K562 (cell line): ENCODE measurements around the gene ARHGEF16. TPM values are rescaled to one million over a fixed set of nuclear protein-coding genes. Genes with fewer than 3 reads are reported as not detected.

Experiments
- ATAC-seq: fragments of 200-7000 bp; cut with Tn5 transposase; 3 replicates; pipeline ENCODE4 v1.9.1; 2020; ENCODE audit warnings: moderate library complexity
- BruUV-seq: library from RNA; stranded (reverse); fragments of 400-500 nt; replicated peaks from 2 replicates; lab custom pipeline; 2021; lab: Mats Ljungman, UMichigan
- CTCF ChIA-PET: fragments of 300-600 bp; formaldehyde crosslinking; extraction: SDS; loops from one replicate; lab custom pipeline; 2021; ENCODE audit warnings: low intra/inter-chr PET ratio; lab: Yijun Ruan, JAX
- POLR2A ChIA-PET: fragments of 300-600, 350-650 bp; sonication (Branson Sonifier 250); formaldehyde crosslinking; extraction: SDS; loops from one replicate; lab custom pipeline; 2021; ENCODE audit warnings: antibody characterized with exemption, inconsistent platforms; lab: Yijun Ruan, JAX
- DNase-seq, 4 experiments: peaks; one replicate each; pipeline versions ENCODE4 v3.0.0 to v3.0.0-alpha.2; 2011 to 2018; ENCODE audit warnings: low spot score in 3 of 4, mixed read lengths in 3 of 4; ENCODE audit errors: extremely low read depth in 1 of 4
- FAIRE-seq: peaks from 2 replicates; lab custom pipeline; 2011; peaks lifted over from hg19 to GRCh38; lab: Jason Lieb, UNC
- H2AFZ ChIP-seq: 2 replicates; pipeline ENCODE4 v1.6.0; 2011; ENCODE audit warnings: low read depth, low read length, control low read depth, inconsistent platforms
- H3K27ac ChIP-seq: fragments of 200-600 bp; 3 replicates; pipeline ENCODE4 v1.8.0; 2011; ENCODE audit warnings: low read depth, mild to moderate bottlenecking, control low read depth, inconsistent platforms, low read length, moderate library complexity, mixed read lengths; ENCODE audit errors: extremely low read depth
- H3K27me3 ChIP-seq, 2 experiments: fragments of 300-600 bp in 1 of 2; 2 replicates in 1 of 2; 3 replicates in 1 of 2; pipeline versions ENCODE4 v1.6.0 to v1.8.0; 2011; ENCODE audit warnings: inconsistent platforms in 2 of 2, low read length in 2 of 2, mild to moderate bottlenecking in 1 of 2, mixed read lengths in 1 of 2, moderate library complexity in 1 of 2; ENCODE audit not compliant: control insufficient read depth in 2 of 2, insufficient read depth in 2 of 2
- H3K36me3 ChIP-seq: fragments of 300-600 bp; 3 replicates; pipeline ENCODE4 v1.8.0; 2011; ENCODE audit warnings: mild to moderate bottlenecking, low read length, inconsistent platforms; ENCODE audit not compliant: control insufficient read depth, insufficient read depth
- H3K4me1 ChIP-seq, 2 experiments: fragments of 200-600 bp in 1 of 2; replicated peaks in 1 of 2; 2 replicates in 1 of 2; 3 replicates in 1 of 2; pipeline versions ENCODE4 v1.5.1 to v1.8.0; 2011; ENCODE audit warnings: inconsistent platforms in 2 of 2, low read length in 2 of 2, mild to moderate bottlenecking in 1 of 2, mixed read lengths in 1 of 2, moderate library complexity in 1 of 2; ENCODE audit not compliant: control insufficient read depth in 2 of 2, insufficient read depth in 2 of 2
- H3K4me2 ChIP-seq: 2 replicates; pipeline ENCODE4 v1.6.1; 2011; ENCODE audit warnings: low read length, control low read depth, inconsistent platforms, mixed read lengths; ENCODE audit not compliant: insufficient read depth
- H3K4me3 ChIP-seq: fragments of 200-600 bp; sonication (generic), shearing (Covaris generic); 2 replicates; pipeline ENCODE4 v1.5.1; 2016; ENCODE audit warnings: control low read depth, inconsistent platforms
- H3K79me2 ChIP-seq: fragments of 200-600 bp; 3 replicates; pipeline ENCODE4 v1.8.0; 2011; ENCODE audit warnings: low read length, inconsistent platforms; ENCODE audit not compliant: control insufficient read depth, insufficient read depth
- H3K9ac ChIP-seq, 2 experiments: 2 replicates each; pipeline versions ENCODE4 v1.6.0 to v1.6.1; 2011; ENCODE audit warnings: low read depth in 2 of 2, low read length in 2 of 2, control low read depth in 1 of 2, inconsistent platforms in 1 of 2, mild to moderate bottlenecking in 1 of 2, mixed read lengths in 1 of 2; ENCODE audit not compliant: insufficient read depth in 1 of 2
- H3K9me1 ChIP-seq: one replicate; pipeline ENCODE4 v1.6.0; 2011; ENCODE audit warnings: inconsistent platforms, mild to moderate bottlenecking, low read length, moderate library complexity; ENCODE audit not compliant: control insufficient read depth, insufficient read depth
- H3K9me3 ChIP-seq: replicated peaks from 2 replicates; pipeline ENCODE4 v1.5.1; 2011; ENCODE audit warnings: low read depth, low read length, inconsistent platforms; ENCODE audit not compliant: control insufficient read depth, insufficient read depth
- H4K20me1 ChIP-seq: replicated peaks from 2 replicates; pipeline ENCODE4 v1.6.1; 2011; ENCODE audit warnings: low read length, inconsistent platforms, mixed read lengths; ENCODE audit not compliant: control insufficient read depth, insufficient read depth
- ARID1B ChIP-seq: fragments of 450-650 bp; IDR thresholded peaks from 2 replicates; pipeline ENCODE4 v1.6.1; 2016; ENCODE audit warnings: antibody characterized with exemption, mild to moderate bottlenecking, inconsistent platforms
- HMGXB4 ChIP-seq: sonication (generic); formaldehyde crosslinking; IDR thresholded peaks from 2 replicates; pipeline ENCODE4 v1.8.1; 2023; ENCODE audit warnings: mild to moderate bottlenecking, missing genetic modification reagents
- MBD1 ChIP-seq: fragments of 250-450 bp; sonication (Bioruptor Pico); IDR thresholded peaks from 2 replicates; pipeline ENCODE4 v1.8.0; 2022; ENCODE audit warnings: inconsistent platforms
- UBTF ChIP-seq, 2 experiments: IDR thresholded peaks; 2 replicates each; pipeline ENCODE4 v1.6.1; 2012; ENCODE audit warnings: improper control_type of control experiment in 2 of 2, low read depth in 2 of 2, low read length in 2 of 2, borderline replicate concordance in 1 of 2
- XRCC4 ChIP-seq: IDR thresholded peaks from one replicate; pipeline ENCODE4 v1.6.1; 2011; ENCODE audit not compliant: insufficient read depth, insufficient read length; ENCODE audit errors: extremely low read depth
- ZNF444 ChIP-seq: fragments of 250-450 bp; sonication (Bioruptor Pico); IDR thresholded peaks from 2 replicates; pipeline ENCODE4 v1.4.0; 2020; ENCODE audit warnings: mild to moderate bottlenecking, moderate library complexity
- WGBS: fragments of 100-300 bp; shearing (Covaris generic); methylation state at CpG from one replicate; pipeline ENCODE4 v1.1.6; 2016; ENCODE audit warnings: low coverage, mixed read lengths; ENCODE audit not compliant: insufficient coverage; ENCODE audit errors: missing lambda C conversion rate; 5-methylcytosine and 5-hydroxymethylcytosine counted together
- in situ Hi-C: fragments of 300-500 bp; cut with MboI; formaldehyde crosslinking; loops from 4 replicates; pipeline ENCODE4 v1.15.0; 2018; ENCODE audit warnings: inconsistent platforms, mixed read lengths
- intact Hi-C: fragments of 100-400 bp; cut with micrococcal nuclease; formaldehyde crosslinking; loops from 2 replicates; pipeline ENCODE4 v1.14.2; 2022
- polyA plus RNA-seq, 8 experiments: library from polyadenylated mRNA; depleted of rRNA in 4 of 8; stranded (reverse) in 5 of 8; unstranded in 3 of 8; fragments of >200 nt; fragmentation: Nextera tagmentation in 2 of 8; fragmentation: Illumina TruSeq in 1 of 8; extraction: Ambion mirVana in 2 of 8; extraction: Trizol in 1 of 8; gene quantifications; 2 replicates each; pipeline versions ENCODE4 v1.2.1 to v1.2.3, GENCODE V29; 2011 to 2014; ENCODE audit warnings: inconsistent platforms in 1 of 8, missing spikeins in 1 of 8
- total RNA-seq, 7 experiments: library from RNA; depleted of rRNA in 6 of 7; stranded (reverse); fragments of >200 nt in 6 of 7; fragmentation: Illumina TruSeq in 2 of 7; extraction: Trizol in 2 of 7; gene quantifications; 2 replicates each; pipeline versions ENCODE4 v1.2.1 to v1.2.3, GENCODE V29; 2011 to 2021; ENCODE audit warnings: low replicate concordance in 1 of 7
- TF ChIP-seq, protein P1 (sequence below), 3 experiments: IDR thresholded peaks in 2 of 3; conservative IDR thresholded peaks in 1 of 3; 2 replicates each; pipeline ENCODE4 v1.5.1; 2011 to 2012; ENCODE audit warnings: low read length in 3 of 3, mild to moderate bottlenecking in 3 of 3, control low read depth in 2 of 3, improper control_type of control experiment in 1 of 3, inconsistent platforms in 1 of 3, low read depth in 1 of 3, mixed read lengths in 1 of 3, moderate library complexity in 1 of 3; ENCODE audit not compliant: insufficient read depth in 2 of 3

Gene ARHGEF16
- total and polyA plus RNA-seq, 9 of the 15 experiments (the other 6 are each of a cell fraction or from before 2014, with no cell fraction given), result 0.15 to 1.2 (median 0.49) TPM; not detected in 2

DNA sequence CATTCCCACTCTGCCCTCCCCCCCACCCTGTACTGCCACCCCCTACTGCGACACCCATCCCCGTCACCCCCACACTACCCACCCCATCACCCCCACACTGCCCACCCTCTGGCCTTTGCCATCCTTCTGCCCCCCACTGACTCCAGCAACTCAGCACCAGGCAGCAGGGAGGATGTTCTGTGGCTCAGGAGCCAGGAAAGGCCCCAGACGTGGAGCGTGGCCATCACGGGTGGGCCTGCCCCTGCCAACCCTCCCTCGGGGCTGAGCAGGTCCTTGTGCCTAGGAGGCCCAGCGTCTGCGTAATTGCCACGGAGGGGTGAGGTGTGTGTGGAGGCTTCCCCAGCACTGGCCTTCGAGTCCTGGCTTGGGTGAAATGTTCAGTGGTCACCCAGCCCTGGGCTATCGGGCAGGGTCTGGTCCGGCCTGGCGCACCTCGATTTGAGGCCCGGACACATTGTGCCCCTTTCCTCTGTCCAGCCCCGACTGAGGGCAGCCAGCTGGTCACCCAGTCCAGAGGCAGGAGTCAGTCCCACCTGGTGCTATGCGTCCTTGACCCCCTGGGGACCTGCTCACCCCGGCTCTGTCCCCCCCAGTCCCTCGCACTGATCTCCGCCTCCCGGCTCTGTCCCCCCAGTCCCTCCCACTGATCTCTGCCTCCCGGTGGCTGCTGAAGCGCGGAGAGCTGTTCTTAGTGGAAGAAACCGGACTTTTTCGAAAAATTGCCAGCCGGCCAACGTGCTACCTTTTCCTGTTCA is 23.0 kb downstream of the ARHGEF16 start (continued):
- TF ChIP-seq HMGXB4 (CRISPR knock-in tag) (no peak), XRCC4 (no peak), ZNF444 (CRISPR knock-in tag) (no peak), MBD1 (no peak)

GRCh38 chr1:3478187-3478586 is 23.7 kb downstream of the ARHGEF16 start:
- Histone ChIP-seq H3K9me1 (no peaks in the 10 kb centered on the region), H2AFZ (no peak overlapping the region), H3K4me1 (peaks cover 0 to 59% of the 10 kb centered on the region in 2 experiments; a peak in 2 of 5 replicates), H3K4me3 (no peak overlapping the region), H3K9ac (no peak overlapping the region), H3K4me2 (no peak overlapping the region), H3K36me3 (no peaks in the 10 kb centered on the region), H3K27me3 (peaks cover 3 to 27% of the 10 kb centered on the region in 2 experiments; a peak in 3 of 5 replicates), H3K9me3 (no peaks in the 10 kb centered on the region), H4K20me1 (peaks cover 21% of the 10 kb centered on the region), H3K27ac (no peak overlapping the region), H3K79me2 (no peaks in the 10 kb centered on the region)
- intact Hi-C loops, result no loop called here
- ATAC-seq, result no peak; the same call in 1 of the 3 replicates
- no peak for FAIRE-seq
- ChIA-PET POLR2A (interaction anchor here (0.6 kb wide), 1 partner anchor 1644 kb away, joined by 3 read pairs; no protein-coding TSS in a partner anchor), CTCF (no interaction called here)
- in situ Hi-C loops, result no loop called here
- no peak for DNase-seq
- 8% methylated on average over 24 of the region's 24 CpGs for WGBS
- TF ChIP-seq, protein P1, sequence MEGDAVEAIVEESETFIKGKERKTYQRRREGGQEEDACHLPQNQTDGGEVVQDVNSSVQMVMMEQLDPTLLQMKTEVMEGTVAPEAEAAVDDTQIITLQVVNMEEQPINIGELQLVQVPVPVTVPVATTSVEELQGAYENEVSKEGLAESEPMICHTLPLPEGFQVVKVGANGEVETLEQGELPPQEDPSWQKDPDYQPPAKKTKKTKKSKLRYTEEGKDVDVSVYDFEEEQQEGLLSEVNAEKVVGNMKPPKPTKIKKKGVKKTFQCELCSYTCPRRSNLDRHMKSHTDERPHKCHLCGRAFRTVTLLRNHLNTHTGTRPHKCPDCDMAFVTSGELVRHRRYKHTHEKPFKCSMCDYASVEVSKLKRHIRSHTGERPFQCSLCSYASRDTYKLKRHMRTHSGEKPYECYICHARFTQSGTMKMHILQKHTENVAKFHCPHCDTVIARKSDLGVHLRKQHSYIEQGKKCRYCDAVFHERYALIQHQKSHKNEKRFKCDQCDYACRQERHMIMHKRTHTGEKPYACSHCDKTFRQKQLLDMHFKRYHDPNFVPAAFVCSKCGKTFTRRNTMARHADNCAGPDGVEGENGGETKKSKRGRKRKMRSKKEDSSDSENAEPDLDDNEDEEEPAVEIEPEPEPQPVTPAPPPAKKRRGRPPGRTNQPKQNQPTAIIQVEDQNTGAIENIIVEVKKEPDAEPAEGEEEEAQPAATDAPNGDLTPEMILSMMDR (IDR thresholded peaks at IDR 0.05 in 2 of 3, conservative IDR thresholded peaks at IDR 0.05 in 1 of 3; ENCODE audit: insufficient read depth in 2 of 3, low read depth in 1 of 3, low read length in 3 of 3), result 0 out of 6 replicates have a peak, but pooled peaks of 2 of the 3 experiments have one; percentile 5 to 29
- TF ChIP-seq ARID1B (no peak), UBTF (IDR thresholded peaks at IDR 0.05; ENCODE audit: borderline replicate concordance in 1 of 2, low read depth in 2 of 2, low read length in 2 of 2) (0 out of 4 replicates have a peak, but pooled peaks of 1 of the 2 experiments have one; percentile 20)
- BruUV-seq, result no TSS peak
